Right ventricle myocardium superior (tissue), 1 donor: ENCODE data around the gene ARL6IP4. TPM values are rescaled to one million over a fixed set of nuclear protein-coding genes. Genes with fewer than 3 reads are reported as not detected.

Experiments used
- ATAC-seq: fragments of 200-7000 bp; cut with Tn5 transposase; one replicate; pipeline ENCODE4 v1.9.1; 2020; ENCODE audit warnings: mild to moderate bottlenecking; ENCODE audit not compliant: poor library complexity
- DNase-seq: peaks from one replicate; pipeline ENCODE4 v3.0.0-alpha.2; 2020
- intact Hi-C: fragments of 100-400 bp; cut with DNase I; formaldehyde crosslinking; loops from one replicate; pipeline ENCODE4 v1.11.2; 2022
- total RNA-seq: library from RNA; stranded (reverse); fragmentation: NEBNext Ultra II Directional; extraction: Animal tissue kit (Norgen Biotek cat#: 25700); gene quantifications from one replicate; pipeline ENCODE4 v1.2.1, GENCODE V29; 2021
- donor health status: DM: no; HTN: yes; CAD: no; lungs with severe emphysema.

Gene ARL6IP4
- total RNA-seq, 1 donor from 2014 or later = 162 TPM

- ATAC-seq (peak; percentile 97), DNase-seq (peak; percentile 84)
- intact Hi-C loops = loop anchor here (2.0 kb wide), 1 partner anchor 157 kb away; no protein-coding TSS in a partner anchor
These were observed 28.2 kb upstream of the ARL6IP4 start for GRCh38 chr12:122951979-122952892.

- ATAC-seq = no peak
- DNase-seq = no peak
- intact Hi-C loops = no loop called here
These were observed 25.3 kb upstream of the ARL6IP4 start for GRCh38 chr12:122955156-122955555.

DNA sequence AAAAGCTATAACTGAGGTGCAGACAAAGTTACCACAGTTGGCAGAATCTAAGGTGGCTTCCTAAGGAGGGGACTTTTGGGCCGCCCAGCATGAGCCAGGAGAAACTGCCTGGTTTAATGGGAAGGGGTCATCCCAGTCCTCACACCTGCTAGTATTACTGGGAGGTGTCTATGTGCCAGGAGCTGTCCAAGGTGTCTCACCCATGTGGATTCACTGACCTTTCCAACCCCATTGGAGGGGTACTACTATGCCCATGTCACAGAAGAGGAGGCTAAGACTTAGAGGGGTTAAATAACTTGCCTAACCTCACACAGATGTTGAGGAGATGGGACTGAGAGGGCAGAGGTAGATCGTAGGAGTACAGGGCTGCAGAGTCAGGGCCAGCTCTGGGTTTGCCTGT, 24.4 kb upstream of the ARL6IP4 start:
- ATAC-seq = no peak
- intact Hi-C loops = no loop called here
- no peak for DNase-seq

- DNase-seq (no peak), ATAC-seq (no peak)
- intact Hi-C loops = no loop called here
These were observed 22.1 kb upstream of the ARL6IP4 start for GRCh38 chr12:122958198-122958888.

- ATAC-seq (no peak), DNase-seq (peak; percentile 31)
- intact Hi-C loops = no loop called here
These were observed 20.8 kb upstream of the ARL6IP4 start for GRCh38 chr12:122959566-122960192.

GRCh38 chr12:122960193-122960569, 20.3 kb upstream of the ARL6IP4 start:
- no peak for ATAC-seq
- DNase-seq = peak; percentile 31
- intact Hi-C loops = no loop called here

GRCh38 chr12:122961531-122962329, 18.8 kb upstream of the ARL6IP4 start:
- DNase-seq = peak; percentile 10
- intact Hi-C loops = no loop called here
- ATAC-seq = peak; percentile 12

GRCh38 chr12:122963941-122964265, 16.6 kb upstream of the ARL6IP4 start:
- ATAC-seq (peak; percentile 30), DNase-seq (peak; percentile 73)
- intact Hi-C loops = no loop called here

GRCh38 chr12:122964439-122965257, 15.8 kb upstream of the ARL6IP4 start:
- intact Hi-C loops = no loop called here
- ATAC-seq = no peak
- no peak for DNase-seq

DNA sequence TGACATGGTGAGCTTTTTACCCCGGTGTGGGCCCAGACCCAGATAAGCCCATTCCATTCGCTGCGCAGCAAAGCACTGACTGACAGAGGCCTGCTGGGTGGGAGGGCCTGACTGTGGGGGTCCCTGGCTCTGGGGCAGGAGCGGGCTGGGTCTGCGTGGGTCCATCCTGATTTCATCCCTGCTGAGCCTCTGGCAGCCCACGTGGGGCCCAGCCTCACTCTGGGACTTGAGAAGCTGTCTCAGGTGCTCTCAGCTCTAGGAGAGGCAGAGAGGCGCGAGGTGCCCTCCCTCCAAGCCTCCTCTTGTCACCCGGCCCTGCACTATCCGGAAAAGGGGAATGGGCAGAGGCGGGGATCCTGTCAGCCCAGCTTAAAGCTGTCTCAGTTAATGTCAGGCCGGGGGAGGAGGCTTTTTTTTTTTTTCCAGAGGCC, 15.1 kb upstream of the ARL6IP4 start:
- intact Hi-C loops = no loop called here
- ATAC-seq (no peak), DNase-seq (no peak)

- intact Hi-C loops = no loop called here
- peak; percentile 94 for ATAC-seq
- peak; percentile 93 for DNase-seq
These were observed 14.4 kb upstream of the ARL6IP4 start, which contains the start of gene ABCB9 for GRCh38 chr12:122965851-122966742. ABCB9 (minus strand) TSS chr12:122966463; CDS start chr12:122960235, 6,228 bp downstream.

DNA sequence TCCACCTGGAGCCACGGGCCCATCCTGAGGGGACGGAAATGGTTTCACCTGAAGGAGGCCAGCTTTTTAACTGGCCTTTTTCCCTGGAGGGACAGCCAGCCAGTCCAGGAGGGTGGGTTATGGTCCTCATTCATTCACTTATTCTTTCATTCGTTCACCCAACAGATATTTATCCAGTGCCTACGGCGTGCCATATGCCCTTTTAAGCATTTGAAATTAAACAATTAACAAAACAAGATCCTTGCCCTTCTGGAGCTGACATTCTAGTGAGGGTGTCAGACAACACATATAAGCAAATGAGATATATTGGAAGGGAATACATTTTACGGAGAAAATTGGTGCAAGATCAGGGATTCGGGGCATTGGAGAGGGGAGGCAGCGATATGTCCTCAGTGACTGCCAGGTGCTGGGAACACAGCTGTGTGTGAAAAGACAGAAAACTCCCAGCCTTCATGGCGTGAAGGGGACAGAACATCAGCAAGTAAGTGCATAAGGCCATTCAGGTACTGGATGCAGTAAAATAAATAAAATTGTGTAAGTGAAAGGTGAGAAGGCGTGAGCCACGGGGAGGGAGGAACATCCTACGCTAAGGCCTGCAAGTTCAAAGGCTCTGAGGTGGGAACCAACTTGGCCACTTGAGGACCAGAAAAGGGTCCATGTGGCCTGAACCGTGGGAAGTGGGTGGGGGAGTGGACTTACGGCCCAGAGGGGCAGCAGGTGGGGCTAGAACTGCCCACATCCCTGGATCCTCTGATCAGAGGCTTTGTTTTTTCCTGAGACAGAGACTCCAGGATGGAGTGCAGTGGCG, 13.5 kb upstream of the ARL6IP4 start:
- intact Hi-C loops = no loop called here
- ATAC-seq = no peak
- DNase-seq = no peak

DNA sequence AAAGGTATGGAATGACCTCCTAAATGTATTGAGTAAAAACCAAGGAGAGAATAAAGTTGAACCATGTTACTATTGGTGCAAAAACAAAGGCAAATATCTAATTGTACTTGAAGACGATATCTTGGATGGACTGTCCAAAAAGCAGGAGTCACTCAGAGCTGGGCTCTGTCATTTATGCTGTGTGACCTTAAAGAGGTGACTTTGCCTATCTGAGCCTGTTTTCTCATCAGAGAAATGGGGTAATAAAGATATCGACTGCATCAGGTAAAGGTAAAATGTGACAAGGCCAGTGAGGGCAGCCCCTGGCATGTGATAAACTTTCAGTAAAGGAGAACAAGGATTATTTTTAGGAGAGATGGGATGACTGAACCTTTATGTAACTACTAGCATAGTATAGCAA, 12.4 kb upstream of the ARL6IP4 start:
- ATAC-seq = no peak
- DNase-seq = no peak
- intact Hi-C loops = no loop called here

GRCh38 chr12:122969676-122970075, 10.8 kb upstream of the ARL6IP4 start:
- DNase-seq = no peak
- no peak for ATAC-seq
- intact Hi-C loops = loop anchor here (10.0 kb wide), 1 partner anchor 175 kb away; no protein-coding TSS in a partner anchor

DNA sequence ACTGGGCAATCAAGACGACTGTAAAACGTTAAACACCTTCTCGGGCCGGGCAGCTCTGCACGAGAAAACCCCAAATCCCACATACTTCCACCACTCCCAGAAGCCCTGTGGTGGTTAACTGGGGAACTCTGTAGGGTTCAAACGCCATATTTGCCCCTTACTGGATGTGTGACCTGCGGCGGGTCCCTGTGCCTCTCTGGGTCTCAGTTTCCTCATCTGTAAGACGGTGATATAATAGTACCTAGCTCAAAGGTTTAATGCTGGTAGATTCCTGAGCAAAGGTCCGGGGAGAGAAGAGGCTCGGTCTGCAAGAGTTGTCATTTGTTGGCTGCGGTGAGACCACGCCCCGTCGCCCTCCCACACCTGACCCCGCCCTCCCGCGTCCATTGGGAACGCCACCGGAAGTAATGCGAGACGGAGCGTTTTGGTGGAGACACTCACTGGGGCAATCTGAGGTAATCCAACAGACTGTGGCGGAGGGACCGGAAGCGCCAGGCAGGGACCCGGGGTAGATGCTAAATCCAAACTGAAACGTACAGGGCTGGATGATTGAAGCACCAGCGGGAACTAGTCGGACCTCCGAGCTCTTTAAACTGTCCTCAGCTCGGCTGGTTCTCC, 6.1 kb upstream of the ARL6IP4 start:
- DNase-seq = peak; percentile 99
- ATAC-seq = peak; percentile 96
- intact Hi-C loops = loop anchor here (10.0 kb wide), 1 partner anchor 170 kb away; no protein-coding TSS in a partner anchor
